ENCODE results near the gene PITPNC1.
A peak's percentile ranks its signal among the peaks of the same experiment; 100 is the strongest.

The PITPNC1 gene

DNA sequence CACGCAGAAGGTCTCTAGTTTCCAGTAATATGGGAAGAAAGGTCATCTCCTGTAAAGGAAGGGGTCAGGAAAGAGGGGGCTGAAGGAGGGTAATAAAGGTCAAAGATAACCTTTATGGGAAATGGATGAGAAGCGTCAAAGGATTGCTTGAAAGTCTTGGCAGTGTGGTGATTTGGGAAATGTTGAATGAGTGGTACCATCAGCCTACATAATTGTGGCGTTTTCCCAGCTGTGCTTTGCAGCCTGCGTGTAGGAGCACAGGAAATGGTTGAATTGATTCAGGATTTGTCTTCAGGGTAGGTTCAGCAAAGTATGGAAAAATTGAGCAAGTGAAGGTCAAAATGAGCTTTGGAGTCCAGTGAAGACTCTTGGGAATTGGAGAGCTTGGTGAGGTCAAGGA lies 224.8 kb downstream of the PITPNC1 start:
- TF ChIP-seq, protein P1, sequence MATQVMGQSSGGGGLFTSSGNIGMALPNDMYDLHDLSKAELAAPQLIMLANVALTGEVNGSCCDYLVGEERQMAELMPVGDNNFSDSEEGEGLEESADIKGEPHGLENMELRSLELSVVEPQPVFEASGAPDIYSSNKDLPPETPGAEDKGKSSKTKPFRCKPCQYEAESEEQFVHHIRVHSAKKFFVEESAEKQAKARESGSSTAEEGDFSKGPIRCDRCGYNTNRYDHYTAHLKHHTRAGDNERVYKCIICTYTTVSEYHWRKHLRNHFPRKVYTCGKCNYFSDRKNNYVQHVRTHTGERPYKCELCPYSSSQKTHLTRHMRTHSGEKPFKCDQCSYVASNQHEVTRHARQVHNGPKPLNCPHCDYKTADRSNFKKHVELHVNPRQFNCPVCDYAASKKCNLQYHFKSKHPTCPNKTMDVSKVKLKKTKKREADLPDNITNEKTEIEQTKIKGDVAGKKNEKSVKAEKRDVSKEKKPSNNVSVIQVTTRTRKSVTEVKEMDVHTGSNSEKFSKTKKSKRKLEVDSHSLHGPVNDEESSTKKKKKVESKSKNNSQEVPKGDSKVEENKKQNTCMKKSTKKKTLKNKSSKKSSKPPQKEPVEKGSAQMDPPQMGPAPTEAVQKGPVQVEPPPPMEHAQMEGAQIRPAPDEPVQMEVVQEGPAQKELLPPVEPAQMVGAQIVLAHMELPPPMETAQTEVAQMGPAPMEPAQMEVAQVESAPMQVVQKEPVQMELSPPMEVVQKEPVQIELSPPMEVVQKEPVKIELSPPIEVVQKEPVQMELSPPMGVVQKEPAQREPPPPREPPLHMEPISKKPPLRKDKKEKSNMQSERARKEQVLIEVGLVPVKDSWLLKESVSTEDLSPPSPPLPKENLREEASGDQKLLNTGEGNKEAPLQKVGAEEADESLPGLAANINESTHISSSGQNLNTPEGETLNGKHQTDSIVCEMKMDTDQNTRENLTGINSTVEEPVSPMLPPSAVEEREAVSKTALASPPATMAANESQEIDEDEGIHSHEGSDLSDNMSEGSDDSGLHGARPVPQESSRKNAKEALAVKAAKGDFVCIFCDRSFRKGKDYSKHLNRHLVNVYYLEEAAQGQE (IDR thresholded peaks at IDR 0.05; ENCODE audit: insufficient read depth in 1 of 2, low read depth in 2 of 2, low read length in 2 of 2), result peak in 1 of 2 experiments; percentile 52; a peak in 1 of 4 replicates
- TF ChIP-seq SIN3A (IDR thresholded peaks at IDR 0.05; ENCODE audit: borderline replicate concordance, insufficient read depth, low read length) (no peak), FOXP2 (optimal IDR thresholded peaks at IDR 0.05; ENCODE audit: borderline replicate concordance, extremely low read depth, extremely low read length, insufficient read depth) (no peak), TAF1 (IDR thresholded peaks at IDR 0.05; ENCODE audit: borderline replicate concordance, insufficient read depth, low read length) (no peak)

DNA sequence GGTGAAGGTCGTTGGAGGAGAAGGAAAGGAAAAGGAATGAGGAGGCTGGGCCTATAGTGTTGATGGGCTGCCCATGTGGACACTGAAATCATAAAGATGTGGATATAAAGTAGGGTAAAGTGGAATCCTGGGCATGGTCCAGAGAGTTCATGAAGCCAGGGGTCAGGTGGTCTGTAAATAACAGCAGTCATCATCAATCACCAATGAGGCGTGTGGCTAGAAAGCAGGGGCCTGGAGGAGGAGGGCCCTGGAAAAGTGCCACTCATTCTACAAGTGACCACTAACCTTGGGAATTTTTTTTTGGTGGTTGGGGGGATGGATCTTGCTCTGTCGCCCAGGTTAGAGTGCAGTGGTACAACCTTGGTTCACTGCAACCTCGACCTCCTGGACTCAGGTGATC lies 225.4 kb downstream of the PITPNC1 start:
- no peak for TF ChIP-seq FOXP2 (optimal IDR thresholded peaks at IDR 0.05; ENCODE audit: borderline replicate concordance, extremely low read depth, extremely low read length, insufficient read depth)
- TF ChIP-seq, protein P1 (IDR thresholded peaks at IDR 0.05; ENCODE audit: insufficient read depth in 1 of 2, low read depth in 2 of 2, low read length in 2 of 2), result no peak
- no peak for TF ChIP-seq POLR2AphosphoS5 (IDR thresholded peaks at IDR 0.05; ENCODE audit: low read depth, low read length)
- no peak for TF ChIP-seq TAF1 (IDR thresholded peaks at IDR 0.05; ENCODE audit: borderline replicate concordance, insufficient read depth, low read length)
- no peak for TF ChIP-seq SIN3A (IDR thresholded peaks at IDR 0.05; ENCODE audit: borderline replicate concordance, insufficient read depth, low read length)

DNA sequence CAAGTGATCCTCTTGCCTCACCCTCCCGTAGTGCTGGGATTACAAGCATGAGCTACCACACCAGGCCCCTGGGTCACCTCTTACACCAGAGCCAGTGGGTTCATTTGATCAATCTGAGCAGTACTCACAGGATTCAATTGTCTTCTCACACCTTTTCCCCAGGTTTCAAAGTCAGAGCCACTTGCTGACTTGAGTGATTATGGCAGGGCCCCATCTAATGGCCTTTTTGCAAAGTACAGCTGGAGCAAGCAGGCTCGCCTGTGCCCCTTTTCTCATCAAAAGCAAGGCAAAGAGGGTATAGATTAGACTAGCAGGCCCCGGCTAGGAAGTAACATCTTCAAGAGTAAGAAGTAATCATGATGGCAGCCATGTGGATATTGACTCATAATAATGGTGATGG lies 225.9 kb downstream of the PITPNC1 start:
- TF ChIP-seq, protein P1 (IDR thresholded peaks at IDR 0.05; ENCODE audit: insufficient read depth in 1 of 2, low read depth in 2 of 2, low read length in 2 of 2), result no peak
- no peak for TF ChIP-seq POLR2AphosphoS5 (IDR thresholded peaks at IDR 0.05; ENCODE audit: low read depth, low read length)
- no peak for TF ChIP-seq FOXP2 (optimal IDR thresholded peaks at IDR 0.05; ENCODE audit: borderline replicate concordance, extremely low read depth, extremely low read length, insufficient read depth)
- no peak for TF ChIP-seq SIN3A (IDR thresholded peaks at IDR 0.05; ENCODE audit: borderline replicate concordance, insufficient read depth, low read length)
- no peak for TF ChIP-seq TAF1 (IDR thresholded peaks at IDR 0.05; ENCODE audit: borderline replicate concordance, insufficient read depth, low read length)

DNA sequence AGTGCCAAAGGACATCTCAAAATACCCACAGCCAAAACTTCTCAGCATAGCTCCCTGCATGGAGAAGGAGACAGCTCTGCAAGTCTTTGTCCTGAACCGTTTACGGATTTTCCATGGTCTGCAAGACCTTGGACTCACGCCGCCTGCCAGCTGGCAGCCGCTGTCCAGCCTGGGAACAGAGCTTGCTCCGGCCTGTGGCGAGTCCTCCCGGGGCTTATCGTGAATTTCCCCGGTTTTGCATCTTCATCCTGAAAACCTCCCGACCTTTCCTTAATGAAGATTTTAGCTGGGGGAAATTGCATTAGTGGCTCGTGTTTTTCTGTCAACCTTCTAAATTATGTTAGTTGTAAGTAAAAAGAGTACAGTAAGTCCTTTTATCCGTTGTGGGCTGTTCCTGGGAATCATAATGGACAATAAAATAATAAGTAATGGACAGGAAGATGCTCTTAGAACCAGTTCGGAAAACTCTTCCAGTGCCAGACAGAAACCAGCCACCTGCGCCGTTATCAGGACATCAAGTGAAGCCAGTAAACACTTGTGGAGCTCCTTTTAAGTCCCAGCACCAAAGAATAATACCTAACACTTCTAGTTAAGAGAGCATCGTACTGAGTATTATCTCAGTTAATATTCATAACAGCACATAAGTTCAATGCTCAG lies 228.3 kb downstream of the PITPNC1 start:
- TF ChIP-seq, protein P1 (IDR thresholded peaks at IDR 0.05; ENCODE audit: insufficient read depth in 1 of 2, low read depth in 2 of 2, low read length in 2 of 2), result peak; percentile 90 to 94
- no peak for TF ChIP-seq POLR2AphosphoS5 (IDR thresholded peaks at IDR 0.05; ENCODE audit: low read depth, low read length)
- peak; percentile 84; the same call in 1 of the 2 replicates for TF ChIP-seq SIN3A (IDR thresholded peaks at IDR 0.05; ENCODE audit: borderline replicate concordance, insufficient read depth, low read length)

DNA sequence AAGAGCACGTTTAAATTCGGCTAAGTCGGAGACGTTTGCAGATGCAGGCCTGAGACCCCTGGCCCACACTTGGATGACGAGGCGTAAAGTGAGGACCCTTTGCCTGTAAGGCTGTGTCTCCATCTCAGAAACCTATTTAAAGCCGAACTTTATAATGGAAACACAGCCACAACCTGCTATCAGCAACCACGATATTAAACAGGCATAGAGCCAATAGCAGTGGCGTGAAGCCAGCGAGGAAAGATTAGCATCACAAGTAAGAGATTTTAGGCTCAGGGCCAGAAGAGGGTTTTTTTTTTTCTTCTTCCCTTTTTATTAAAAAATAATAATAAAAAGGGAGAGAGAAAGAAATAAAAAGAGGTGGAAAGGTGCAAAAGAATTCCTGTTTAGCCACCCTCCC lies 229.4 kb downstream of the PITPNC1 start:
- TF ChIP-seq SIN3A (IDR thresholded peaks at IDR 0.05; ENCODE audit: borderline replicate concordance, insufficient read depth, low read length), result no peak
- no peak for TF ChIP-seq POLR2AphosphoS5 (IDR thresholded peaks at IDR 0.05; ENCODE audit: low read depth, low read length)
- TF ChIP-seq FOXP2 (optimal IDR thresholded peaks at IDR 0.05; ENCODE audit: borderline replicate concordance, extremely low read depth, extremely low read length, insufficient read depth), result no peak
- no peak for TF ChIP-seq TAF1 (IDR thresholded peaks at IDR 0.05; ENCODE audit: borderline replicate concordance, insufficient read depth, low read length)
- TF ChIP-seq, protein P1 (IDR thresholded peaks at IDR 0.05; ENCODE audit: insufficient read depth in 1 of 2, low read depth in 2 of 2, low read length in 2 of 2), result no peak

Data from PFSK-1 (cell line).